GM15510 (cell line): ENCODE results near the gene UCN3.

ENCODE experiments used
- POLR2A ChIP-seq: IDR thresholded peaks from 3 replicates; pipeline ENCODE4 v1.6.1; 2011; ENCODE audit warnings: borderline replicate concordance; ENCODE audit not compliant: insufficient read length; ENCODE audit errors: extremely low read depth

UCN3 gene

GRCh38 chr10:5413012-5413938 is 48.5 kb downstream of the UCN3 start:
- no peak for TF ChIP-seq POLR2A

GRCh38 chr10:5416981-5417380 is 52.2 kb downstream of the UCN3 start:
- no peak for TF ChIP-seq POLR2A

GRCh38 chr10:5418584-5418983 is 53.8 kb downstream of the UCN3 start:
- no peak for TF ChIP-seq POLR2A

GRCh38 chr10:5419466-5420094 is 54.8 kb downstream of the UCN3 start:
- no peak for TF ChIP-seq POLR2A

GRCh38 chr10:5423771-5424170 is 59.0 kb downstream of the UCN3 start:
- no peak for TF ChIP-seq POLR2A
